Stimulated activated naive CD4-positive, alpha-beta T cell treated with Interleukin-2 at 50 U/mL for 16 hours (primary cell): ENCODE results near the gene PDE1C.
"Not testable (repeated sequence)": the region's sequence is repeated elsewhere in the genome, so short reads cannot be mapped to it uniquely, and the experiment has no call there.

Experiments used
- DNase-seq: peaks from one replicate; lab custom pipeline; 2025; lab: John Stamatoyannopoulos, UW

Gene PDE1C

DNA sequence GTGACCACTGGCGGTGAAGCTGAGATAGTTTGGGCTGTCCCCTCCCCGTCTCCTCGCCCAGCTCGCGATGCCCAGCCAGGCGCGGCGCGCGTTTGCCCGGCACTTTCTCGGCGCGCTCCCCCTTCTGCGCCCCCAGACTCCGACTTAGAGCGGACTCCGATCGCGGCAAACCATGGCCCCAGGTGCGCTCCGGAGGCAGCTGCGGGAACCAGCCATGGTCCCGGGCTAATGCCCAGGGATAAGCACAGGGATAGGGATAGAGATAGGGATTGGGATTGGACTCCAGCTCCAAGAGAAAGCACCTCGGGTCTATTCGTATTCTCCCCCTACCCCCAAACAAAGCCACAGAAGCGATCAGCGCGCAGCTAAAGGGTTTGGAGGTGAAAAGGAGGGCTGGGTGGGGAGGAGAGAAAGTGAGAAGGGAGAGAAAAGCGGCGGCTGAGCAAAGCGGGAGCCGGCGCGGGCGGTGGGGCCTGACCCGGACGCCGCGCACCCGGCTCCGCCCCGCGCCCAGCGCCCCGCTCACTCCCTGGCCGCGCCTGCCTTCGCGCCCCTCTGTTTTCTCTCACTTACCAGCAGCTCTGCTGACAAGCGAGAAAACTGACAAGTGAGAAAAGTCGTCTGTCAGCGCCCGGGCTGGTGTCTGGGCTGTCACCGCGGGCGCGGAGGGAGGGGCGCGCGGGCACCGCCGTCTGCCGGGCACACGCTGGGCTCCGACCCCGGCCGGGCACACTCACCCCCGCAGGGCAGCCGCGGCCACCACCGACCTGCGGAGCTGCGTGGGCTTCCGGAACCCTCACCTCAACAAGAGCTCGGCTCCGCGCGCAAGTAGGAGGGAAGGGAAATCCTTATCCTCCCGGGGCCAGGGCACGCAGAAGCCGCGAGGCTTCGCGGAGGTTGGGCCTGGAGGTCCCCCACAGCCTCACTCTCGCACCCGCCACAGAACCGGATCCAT, at the start of gene PDE1C:
Gene PDE1C, minus strand, starts transcription at position 2 of the 955 bp plus-strand sequence.
- DNase-seq: no peak

DNA sequence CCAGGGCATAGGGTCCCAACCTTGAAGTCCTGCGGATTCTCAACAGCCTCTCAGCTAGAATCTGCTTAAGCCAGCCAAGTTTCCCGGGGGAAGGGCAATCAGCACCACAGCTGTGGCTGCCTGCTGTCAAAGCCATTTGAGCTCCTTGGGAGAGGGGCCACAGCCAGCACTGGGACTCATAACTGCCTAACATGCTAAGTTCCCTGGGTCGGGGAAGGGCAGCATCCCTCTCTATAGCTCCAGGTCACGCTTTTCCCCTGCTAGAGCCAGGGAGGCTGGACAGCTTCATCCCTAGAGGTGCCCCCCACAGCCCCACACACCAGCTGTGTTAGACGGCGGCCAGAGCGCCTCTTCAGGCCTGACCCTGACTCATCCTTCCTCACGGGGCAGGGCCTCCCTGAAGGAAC, 49.6 kb upstream of the PDE1C start:
- no peak for DNase-seq

DNA sequence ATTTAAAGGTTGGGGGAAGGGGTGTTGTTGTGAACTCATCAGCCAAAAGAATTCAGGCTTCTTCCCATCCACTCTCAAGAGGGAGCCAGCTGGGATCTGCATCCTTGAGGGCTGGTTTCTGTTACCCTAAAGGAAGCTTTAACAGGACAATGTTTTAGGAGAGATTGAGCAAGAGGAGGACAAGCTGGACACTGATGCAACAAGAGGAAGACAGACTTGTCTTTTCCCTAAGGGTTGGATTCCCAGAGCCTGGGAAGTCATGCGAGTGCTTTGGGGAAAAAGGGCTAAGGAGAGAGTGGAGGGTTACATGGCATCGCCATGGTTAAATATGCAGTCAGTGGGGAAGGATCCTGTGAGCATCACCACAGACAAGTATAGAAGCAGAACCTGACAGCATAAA, 47.6 kb upstream of the PDE1C start:
- no peak for DNase-seq

DNA sequence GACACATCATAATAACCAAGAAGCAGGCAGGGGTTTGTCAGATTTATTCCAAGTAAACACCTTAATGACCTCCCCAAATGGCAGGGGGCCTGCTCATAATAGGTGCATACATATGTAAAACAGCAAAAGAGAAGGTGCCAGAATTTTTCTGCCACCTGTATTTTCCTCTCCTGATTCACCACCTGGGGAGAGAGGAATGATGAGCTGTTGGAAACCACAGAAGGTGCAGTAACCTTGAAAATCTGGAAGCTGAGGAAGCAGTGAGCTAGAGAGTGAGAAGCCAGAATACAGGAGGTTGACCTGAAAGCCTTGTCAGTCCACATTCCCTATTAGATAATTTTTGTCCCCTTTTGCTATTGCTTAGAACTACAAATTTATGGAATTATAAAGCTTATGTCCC, 46.2 kb upstream of the PDE1C start:
- DNase-seq: no peak

DNA sequence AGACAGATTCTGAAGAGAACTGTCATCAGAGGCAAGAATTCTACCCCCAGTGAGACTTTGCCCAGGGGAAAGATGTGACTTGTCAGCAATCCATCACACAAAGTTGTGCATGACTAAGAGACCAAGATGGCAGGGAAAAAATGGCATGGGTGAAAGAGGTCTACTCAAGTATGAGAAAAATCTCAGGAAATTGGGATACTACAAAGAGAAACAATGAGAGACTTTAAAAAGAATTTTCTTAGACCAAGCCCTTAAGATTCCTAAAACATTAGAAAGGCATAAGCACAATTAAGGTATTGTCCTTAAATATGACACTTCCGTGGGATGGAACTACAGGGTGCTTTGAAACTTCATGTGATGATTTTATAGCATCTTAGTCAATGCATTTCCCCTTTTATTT, 45.6 kb upstream of the PDE1C start:
- DNase-seq: no peak

DNA sequence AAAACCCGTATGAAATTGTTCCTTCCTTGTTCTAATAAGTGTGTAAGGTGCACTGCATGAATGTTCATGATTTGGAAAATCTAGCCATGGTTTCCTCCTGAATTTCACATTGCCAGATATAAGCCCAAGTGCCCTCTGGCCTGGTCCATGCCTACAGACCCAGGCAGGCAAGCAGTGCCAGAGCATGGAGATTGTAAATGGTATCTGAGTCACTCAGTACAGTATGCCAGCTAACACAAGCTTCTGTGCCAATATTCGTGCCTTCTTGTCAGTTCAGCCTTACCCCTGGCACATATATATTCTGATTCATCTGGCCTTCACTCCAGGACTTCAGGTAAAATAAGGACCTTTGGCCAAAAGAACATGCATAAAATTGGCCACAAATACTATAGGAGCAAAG, 38.4 kb upstream of the PDE1C start:
- no peak for DNase-seq

DNA sequence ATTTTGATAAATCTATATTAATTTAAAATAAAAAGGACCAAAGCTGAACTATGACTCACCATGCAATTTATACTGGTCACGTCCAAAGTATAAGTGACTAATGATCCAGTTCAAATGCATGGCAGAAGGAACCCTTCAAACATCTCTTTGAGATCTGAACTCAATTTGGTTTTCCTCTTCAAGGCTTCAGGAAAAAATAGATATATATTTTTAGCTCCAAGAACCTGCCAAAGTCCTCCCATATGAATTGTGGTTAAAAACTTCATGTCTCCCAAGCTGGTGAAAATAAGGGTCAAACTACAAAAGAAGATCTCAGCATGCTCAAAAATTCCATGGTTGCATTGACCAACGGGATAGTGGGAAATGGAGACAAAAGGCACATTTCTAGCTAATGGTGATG, 34.6 kb upstream of the PDE1C start:
- DNase-seq: no peak

DNA sequence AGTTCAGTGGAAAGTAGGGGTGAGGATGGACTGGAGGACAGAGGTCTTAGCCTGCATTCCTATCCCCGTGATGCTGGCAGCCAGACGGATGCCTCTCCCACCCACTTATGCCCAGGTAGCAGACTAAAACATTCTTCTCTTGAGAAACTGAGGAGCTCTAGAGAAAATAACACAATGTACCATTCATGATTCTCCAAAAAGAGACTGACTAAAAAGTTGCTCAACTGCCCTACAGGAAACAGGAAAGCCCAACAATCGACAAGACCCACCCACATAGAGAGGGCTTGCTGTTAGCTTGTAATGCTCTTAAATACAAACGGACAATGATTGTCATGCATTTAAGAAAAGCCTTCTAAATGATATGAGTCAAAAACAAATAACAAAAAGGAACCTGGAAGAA, 33.2 kb upstream of the PDE1C start:
- DNase-seq: no peak

DNA sequence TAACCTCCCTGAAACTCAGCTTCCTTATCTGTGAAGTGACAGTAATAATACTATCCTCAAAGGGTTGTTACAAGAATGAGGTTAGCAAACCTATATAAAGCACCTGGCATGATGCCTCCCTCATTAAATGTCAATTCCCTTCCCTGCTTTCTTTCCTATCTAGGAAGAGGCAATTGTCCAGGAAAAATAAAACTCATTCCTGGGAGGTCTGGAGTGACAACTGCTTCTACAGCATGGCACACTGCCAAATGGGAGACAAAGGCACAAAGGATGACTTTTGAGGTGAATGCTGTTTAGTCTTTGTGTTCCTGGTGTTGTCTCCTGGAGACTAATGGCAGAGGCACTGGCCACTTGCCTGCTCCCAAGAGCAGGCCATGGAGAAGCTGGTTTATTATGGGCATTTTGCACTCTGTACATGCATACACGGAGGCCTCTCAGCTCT, 32.2 kb upstream of the PDE1C start:
- DNase-seq: no peak

DNA sequence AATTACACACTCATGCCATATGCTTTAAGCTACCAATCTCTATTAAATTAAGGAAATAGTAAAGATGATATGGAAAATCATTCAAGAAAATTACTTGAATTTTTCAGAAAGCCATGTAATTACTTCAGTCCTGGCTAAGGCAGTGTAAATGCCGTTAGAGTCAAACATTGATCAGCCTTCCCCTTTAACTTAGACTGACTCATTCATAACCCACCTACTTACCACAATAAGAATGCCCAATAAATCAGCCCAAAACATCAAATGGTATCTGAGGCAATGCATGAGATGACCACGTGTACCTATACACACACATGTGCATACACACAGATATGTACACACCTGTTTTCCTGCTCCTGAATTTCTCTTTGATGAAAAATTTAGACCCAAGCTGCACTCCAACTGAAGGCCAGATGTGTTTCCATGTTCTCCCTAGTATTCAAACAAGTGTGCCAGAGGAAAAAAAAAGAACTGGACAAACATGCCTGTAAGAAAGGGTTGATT, 30.2 kb upstream of the PDE1C start:
- DNase-seq: no peak

DNA sequence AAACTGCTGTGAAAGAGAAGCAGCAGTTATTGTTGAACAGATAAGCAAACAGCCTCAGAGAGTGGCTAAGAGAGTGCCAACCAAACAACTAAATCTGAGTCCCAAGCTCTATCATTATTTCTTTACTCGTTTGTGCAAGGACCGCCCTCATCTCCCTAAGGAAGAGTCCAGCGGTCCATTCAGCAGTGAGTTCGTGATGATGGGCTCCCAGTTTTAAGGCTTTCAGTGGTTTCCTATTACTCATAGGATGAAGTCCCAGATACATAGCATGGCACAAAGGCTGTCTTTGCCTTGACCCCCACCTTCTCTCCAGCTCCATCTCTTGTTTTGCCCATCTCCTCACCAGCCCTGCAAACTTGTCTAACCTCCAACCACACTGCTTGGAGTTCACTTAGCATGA, 24.3 kb upstream of the PDE1C start:
- DNase-seq: no peak

DNA sequence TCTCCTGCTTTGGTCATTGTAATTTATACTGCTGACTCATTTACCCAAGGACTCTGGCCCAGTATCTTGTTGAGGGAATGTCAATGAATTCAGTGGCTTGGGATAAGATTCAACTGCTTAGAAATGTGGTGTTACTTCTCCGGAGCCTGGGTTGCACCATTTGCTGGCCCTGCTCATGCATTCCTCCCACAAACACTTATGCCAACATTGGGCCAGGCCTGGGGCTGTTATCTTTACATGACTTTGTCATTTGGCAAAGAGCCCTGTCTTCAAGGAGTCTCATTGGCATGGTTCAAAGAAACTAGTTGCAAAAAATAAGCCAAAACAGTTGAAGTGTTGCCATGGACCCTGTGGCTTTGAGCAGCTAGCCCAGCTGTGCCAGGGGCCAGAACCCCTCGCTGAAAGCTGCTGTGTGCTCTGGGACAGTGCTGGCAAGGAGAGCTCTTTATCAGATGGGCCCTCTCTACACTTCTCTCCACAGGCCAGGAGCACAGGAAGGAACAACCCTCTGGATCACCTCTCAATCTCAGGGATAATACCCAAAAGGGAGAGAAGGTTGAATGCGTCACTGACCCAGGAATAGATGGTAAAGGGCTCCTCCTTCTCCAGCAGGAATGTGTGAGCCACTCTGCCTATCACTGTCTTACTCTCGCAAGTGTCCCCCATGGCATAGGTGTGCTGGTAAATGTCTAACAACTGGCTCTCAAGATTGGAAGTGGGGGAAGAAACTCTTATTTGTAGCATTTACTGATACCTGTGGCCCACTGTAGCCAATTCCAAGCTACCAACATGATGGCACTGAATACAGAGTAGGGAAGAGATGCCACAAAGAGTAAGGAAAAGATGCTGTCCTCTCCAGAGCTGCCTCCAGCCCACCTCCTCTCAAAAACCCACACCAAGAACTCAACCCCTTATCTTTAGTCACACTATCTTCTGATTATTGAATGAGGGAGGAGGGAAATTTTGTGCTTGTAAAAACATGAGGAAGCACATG, 23.5 kb upstream of the PDE1C start:
- DNase-seq: no peak

DNA sequence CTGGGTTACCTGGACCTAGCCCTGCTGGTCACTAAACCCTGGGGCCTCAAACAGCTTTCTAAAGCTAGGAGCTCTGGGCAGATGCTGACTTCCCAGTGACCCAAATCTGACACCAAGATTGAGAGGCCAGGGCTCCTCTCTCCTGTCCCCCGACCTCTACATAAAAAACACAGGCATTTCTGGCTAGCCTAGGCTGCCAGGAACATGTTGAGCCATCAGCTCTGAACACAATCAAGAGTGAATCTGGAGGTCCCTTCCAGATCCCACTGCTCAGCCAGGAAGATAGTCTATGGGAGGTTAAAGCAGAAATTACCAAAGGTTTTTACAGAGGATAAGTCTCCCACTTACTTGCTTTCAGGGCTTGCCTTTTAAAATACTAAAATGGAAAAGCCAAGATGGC, 22.1 kb upstream of the PDE1C start:
- no peak for DNase-seq

DNA sequence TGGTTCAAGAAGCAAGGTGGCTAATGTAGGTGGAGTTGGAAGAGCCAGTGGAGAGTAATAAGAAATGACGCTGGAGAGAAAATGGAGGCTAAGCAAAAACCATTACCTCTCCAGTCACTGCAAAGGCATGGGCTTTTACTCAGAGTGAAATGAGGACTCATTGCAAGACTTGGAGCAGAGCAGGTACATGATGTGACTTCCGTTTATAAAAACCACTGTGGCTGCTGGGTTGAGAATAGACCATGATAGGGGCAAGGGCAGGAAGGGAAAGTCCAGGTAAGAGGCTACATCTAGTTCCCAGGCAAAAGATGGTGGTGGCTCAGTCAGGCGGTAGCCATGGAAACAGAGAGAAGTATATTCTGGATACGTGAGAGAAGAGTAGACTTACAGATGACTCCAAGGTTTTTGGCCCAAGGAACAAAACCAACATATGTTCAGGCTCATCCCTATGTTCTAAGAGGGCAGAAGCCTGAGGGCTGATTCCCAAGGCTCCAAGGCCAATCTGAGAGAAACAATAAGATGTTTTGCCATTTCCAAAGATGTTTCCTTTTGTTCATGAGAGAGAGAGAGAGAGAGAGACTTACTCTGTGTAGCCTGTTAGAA, 21.5 kb upstream of the PDE1C start:
- no peak for DNase-seq

DNA sequence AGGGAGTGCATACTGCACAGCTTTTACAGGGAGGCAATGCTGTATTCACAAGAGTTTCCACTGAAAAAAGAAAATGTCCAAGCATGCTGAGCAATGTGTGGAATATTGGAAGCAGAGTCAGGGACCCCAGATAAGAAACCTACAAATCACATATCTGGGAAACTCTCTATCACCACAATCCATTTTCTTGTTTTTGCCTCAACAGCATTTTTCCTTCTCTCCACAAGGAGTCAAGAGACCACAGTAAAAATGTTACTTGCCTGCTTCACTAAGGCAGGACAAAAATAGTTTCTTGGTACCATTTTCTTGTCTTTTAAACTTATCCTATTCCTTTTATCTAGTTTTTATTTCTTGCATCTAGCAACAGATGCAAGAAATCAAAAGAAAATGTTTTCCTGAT, 19.5 kb upstream of the PDE1C start:
- no peak for DNase-seq

DNA sequence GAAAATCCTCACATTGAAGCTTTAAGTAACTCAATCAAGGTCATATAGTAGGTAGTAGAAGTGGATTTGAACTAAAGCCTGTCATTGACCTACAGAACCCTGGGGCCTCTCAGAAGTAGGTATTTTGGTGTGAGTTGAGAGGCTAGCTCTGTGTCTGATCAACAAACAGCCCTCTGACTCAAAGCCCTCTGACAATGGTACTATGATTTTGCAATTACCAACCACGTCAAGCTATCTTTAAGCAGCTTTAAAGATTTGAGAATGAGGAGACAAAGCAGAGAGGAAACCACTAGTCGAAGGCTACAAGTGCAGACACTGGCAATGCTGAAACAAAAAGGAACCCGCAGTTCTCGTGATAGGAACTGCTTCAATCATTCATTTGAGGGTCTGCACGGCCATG, 19.0 kb upstream of the PDE1C start:
- DNase-seq: no peak

DNA sequence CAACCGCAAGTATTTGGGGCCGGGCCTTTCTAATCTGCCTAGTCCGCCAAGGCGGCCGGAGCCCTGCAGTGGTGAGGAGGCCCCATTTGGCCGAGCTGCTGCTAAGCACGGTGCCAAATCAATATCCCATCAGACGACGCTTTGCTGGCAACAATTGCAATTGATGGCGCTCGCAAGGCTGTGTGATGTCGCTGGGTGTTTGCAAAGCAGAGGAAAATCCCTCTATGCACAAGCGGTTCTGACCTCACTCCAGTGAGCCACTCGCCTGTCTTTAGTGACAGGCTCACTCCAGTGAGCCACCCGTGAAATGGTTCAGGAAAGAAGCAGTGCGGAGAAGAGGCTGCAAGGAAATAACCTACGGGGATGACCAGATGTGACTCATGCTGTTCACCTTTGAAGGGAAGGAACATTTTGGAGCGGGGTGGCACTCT, 18.3 kb upstream of the PDE1C start:
- DNase-seq: no peak

DNA sequence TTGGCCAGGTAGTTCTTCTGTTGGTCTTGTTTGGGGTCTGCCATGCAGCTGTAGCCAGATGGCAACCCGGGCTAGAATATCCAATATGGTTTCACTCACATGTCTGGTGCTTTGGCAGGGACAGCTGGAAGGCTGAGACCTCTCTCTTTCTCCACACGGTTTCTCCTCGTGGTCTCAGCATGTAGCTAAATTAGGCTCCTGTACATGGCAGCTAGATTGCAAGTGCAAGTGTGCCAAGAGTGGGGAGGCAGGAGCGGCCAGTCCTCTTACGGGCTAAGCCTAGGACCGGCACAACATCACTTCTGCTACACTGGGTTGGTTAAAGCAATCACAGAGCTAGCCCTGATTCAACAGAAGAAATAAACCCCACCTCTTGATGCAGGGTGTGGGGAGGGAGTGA, 9.3 kb upstream of the PDE1C start:
- no peak for DNase-seq

DNA sequence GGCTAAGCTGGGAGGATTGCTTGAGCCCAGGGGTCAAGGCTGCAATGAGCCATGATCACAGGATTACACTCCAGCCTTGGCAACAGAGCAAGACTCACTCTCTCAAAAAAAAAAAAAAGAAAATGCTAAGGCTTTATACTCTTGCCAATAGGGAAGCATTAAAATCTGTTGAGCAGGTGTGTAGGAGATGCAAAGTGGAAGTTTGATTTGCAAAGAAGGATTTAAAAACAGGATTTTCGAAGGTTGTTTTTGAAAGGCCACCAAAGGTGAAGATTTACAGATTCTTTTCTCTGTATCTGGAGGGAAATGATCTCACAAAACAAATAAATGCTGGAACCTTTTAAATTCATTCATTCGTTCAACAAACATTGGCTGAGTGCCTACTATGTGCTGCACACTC, 8.6 kb upstream of the PDE1C start:
- no peak for DNase-seq

DNA sequence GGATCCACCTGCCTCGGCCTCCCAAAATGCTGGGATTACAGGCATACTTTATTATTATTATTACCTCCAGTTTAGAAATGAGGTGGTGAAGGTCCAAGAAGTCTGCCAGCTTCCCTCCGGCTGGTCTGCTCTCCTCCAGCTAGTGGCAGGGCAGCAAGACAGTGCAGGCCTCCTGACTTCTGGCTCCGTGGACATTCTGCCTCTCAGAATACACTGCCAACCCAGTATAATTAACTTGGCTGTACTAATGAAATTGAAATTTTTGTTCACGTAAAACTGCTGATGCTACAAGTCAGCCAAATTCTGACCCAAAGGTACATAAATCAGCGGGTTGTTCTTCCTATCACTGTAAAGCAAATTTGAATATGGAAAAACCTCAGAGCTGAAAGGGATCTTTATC, 7.6 kb upstream of the PDE1C start:
- no peak for DNase-seq

DNA sequence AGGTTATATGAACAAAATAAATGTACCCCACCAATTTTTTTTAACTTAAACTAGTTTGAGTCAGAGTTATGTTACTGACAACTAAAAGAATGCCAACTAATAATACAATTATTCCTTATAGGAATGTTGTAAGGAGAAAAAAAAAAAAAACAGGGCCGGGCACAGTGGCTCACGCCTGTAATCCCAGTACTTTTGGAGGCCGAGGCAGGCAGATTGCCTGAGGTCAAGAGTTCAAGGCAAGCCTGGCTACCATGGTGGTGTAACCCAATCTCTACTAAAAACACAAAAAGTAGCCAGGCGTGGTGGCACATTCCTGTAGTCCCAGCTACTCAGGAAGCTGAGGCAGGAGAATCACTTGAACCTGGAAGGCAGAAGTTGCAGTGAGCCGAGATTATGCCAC, 6.6 kb upstream of the PDE1C start:
- DNase-seq: not testable (repeated sequence)

DNA sequence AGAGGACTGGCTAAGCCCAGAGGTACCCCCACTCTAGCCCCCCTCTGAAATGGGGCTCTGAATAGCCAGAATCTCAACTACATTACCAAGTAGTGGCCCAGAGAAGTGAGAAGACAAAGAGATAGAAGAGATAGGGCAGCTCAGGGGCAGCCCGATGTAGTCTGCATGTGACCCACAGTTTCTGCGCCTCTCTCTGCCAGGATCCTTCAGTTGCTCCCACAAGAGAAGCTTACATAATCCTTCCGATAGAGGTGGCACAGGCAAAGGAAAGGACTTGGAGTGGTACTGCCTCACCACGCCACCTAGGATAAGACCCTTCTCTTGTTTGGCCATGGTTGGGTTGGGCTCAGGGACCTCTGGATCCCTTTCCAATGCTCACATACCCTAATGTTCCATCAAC, 5.4 kb upstream of the PDE1C start:
- DNase-seq: no peak
